GM12878 (cell line): ENCODE measurements around the gene GJB4. TPM values are rescaled to one million over a fixed set of nuclear protein-coding genes. Genes with fewer than 3 reads are reported as not detected.

Experiments used
- ATAC-seq: fragments of 200-7000 bp; cut with Tn5 transposase; 3 replicates; pipeline ENCODE4 v1.9.1; 2020; ENCODE audit warnings: mild to moderate bottlenecking, moderate library complexity
- BruUV-seq: library from RNA; stranded (reverse); fragments of 400-500 nt; replicated peaks from 2 replicates; lab custom pipeline; 2021; lab: Mats Ljungman, UMichigan
- CTCF ChIA-PET: fragments of 300-600 bp; sonication (Branson Sonifier 250); formaldehyde crosslinking; extraction: SDS; loops from one replicate; lab custom pipeline; 2021; ENCODE audit warnings: inconsistent platforms; lab: Yijun Ruan, JAX
- POLR2A ChIA-PET: fragments of 350-600 bp; formaldehyde crosslinking; extraction: SDS; loops from one replicate; lab custom pipeline; 2021; ENCODE audit warnings: inconsistent platforms; lab: Charles Lee
- RAD21 ChIA-PET: fragments of 300-600 bp; sonication (Branson Sonifier 250); formaldehyde crosslinking; loops from one replicate; lab custom pipeline; 2023; ENCODE audit warnings: antibody characterized with exemption; ENCODE audit not compliant: unreplicated experiment; lab: Charles Lee
- SMC1A ChIA-PET: fragments of 300-600 bp; sonication (Branson Sonifier 250); formaldehyde crosslinking; loops from one replicate; lab custom pipeline; 2023; ENCODE audit not compliant: unreplicated experiment, uncharacterized antibody; lab: Charles Lee
- DNase-seq: peaks from one replicate; pipeline ENCODE4 v3.0.0-alpha.2; 2011; ENCODE audit warnings: low read depth, low spot score
- FAIRE-seq: peaks from 3 replicates; lab custom pipeline; 2011; peaks lifted over from hg19 to GRCh38; lab: Jason Lieb, UNC
- H2AFZ ChIP-seq: 2 replicates; pipeline ENCODE4 v1.6.0; 2011; ENCODE audit warnings: low read depth, low read length, control low read depth; ENCODE audit not compliant: control insufficient read depth
- H3K27ac ChIP-seq: 2 replicates; pipeline ENCODE4 v1.5.1; 2011; ENCODE audit warnings: control low read depth; ENCODE audit not compliant: control insufficient read depth, insufficient read depth
- H3K27me3 ChIP-seq, 2 experiments: replicated peaks in 1 of 2; 2 replicates each; pipeline versions ENCODE4 v1.6.0 to v1.6.1; 2011; ENCODE audit warnings: low read length in 1 of 2; ENCODE audit not compliant: control insufficient read depth in 2 of 2, insufficient read depth in 2 of 2
- H3K36me3 ChIP-seq, 2 experiments: 2 replicates each; pipeline ENCODE4 v1.5.1; 2011; ENCODE audit warnings: low read length in 1 of 2; ENCODE audit not compliant: control insufficient read depth in 2 of 2, insufficient read depth in 2 of 2
- H3K4me1 ChIP-seq: 2 replicates; pipeline ENCODE4 v1.6.1; 2011; ENCODE audit warnings: mild to moderate bottlenecking, low read length, moderate library complexity, mixed read lengths; ENCODE audit not compliant: control insufficient read depth, insufficient read depth
- H3K4me2 ChIP-seq: 2 replicates; pipeline ENCODE4 v1.6.0; 2011; ENCODE audit warnings: control low read depth; ENCODE audit not compliant: control insufficient read depth, insufficient read depth
- H3K4me3 ChIP-seq: fragments of 200-600 bp; sonication (generic); 2 replicates; pipeline ENCODE4 v1.5.1; 2016
- H3K79me2 ChIP-seq: 2 replicates; pipeline ENCODE4 v1.6.0; 2011; ENCODE audit warnings: low read length; ENCODE audit not compliant: control insufficient read depth, insufficient read depth
- H3K9ac ChIP-seq: 2 replicates; pipeline ENCODE4 v1.8.0; 2011; ENCODE audit warnings: low read length, control low read depth, mixed read lengths; ENCODE audit not compliant: control insufficient read depth, insufficient read depth
- H3K9me3 ChIP-seq: replicated peaks from 3 replicates; pipeline ENCODE4 v1.5.1; 2011; ENCODE audit warnings: mild to moderate bottlenecking, low read length; ENCODE audit not compliant: control insufficient read depth, insufficient read depth
- H4K20me1 ChIP-seq: 2 replicates; pipeline ENCODE4 v1.6.0; 2011; ENCODE audit not compliant: control insufficient read depth, insufficient read depth
- E2F4 ChIP-seq: IDR thresholded peaks from 2 replicates; pipeline ENCODE4 v1.6.1; 2012; ENCODE audit warnings: low read depth, low read length, improper control_type of control experiment
- HDAC6 ChIP-seq: fragments of 200-600 bp; sonication (generic); IDR thresholded peaks from one replicate; pipeline ENCODE4 v1.8.0; 2017; ENCODE audit warnings: antibody characterized with exemption; ENCODE audit not compliant: unreplicated experiment
- HDGF ChIP-seq: fragments of 450-650 bp; IDR thresholded peaks from 2 replicates; pipeline ENCODE4 v1.6.1; 2016; ENCODE audit warnings: antibody characterized with exemption
- NR2F1 ChIP-seq: fragments of 450-650 bp; conservative IDR thresholded peaks from 2 replicates; pipeline ENCODE4 v1.6.1; 2017; ENCODE audit warnings: mild to moderate bottlenecking
- SMAD5 ChIP-seq: IDR thresholded peaks from 2 replicates; pipeline ENCODE4 v1.6.1; 2016; ENCODE audit warnings: antibody characterized with exemption, low read depth
- SREBF2 ChIP-seq: IDR thresholded peaks from 2 replicates; pipeline ENCODE4 v1.6.1; 2012; ENCODE audit warnings: mild to moderate bottlenecking, low read length
- STAT3 ChIP-seq: IDR thresholded peaks from 2 replicates; pipeline ENCODE4 v1.6.1; 2011; ENCODE audit warnings: low read depth, low read length, improper control_type of control experiment
- TCF12 ChIP-seq: IDR thresholded peaks from 2 replicates; pipeline ENCODE4 v1.6.1; 2011; ENCODE audit warnings: low read depth, mild to moderate bottlenecking, low read length
- ZNF592 ChIP-seq: fragments of 450-650 bp; IDR thresholded peaks from 2 replicates; pipeline ENCODE4 v1.6.1; 2017; ENCODE audit warnings: mild to moderate bottlenecking, moderate library complexity
- WGBS: methylation state at CpG from one replicate; pipeline ENCODE4 v1.1.6; 2016; ENCODE audit warnings: low lambda C conversion rate; ENCODE audit not compliant: insufficient replicate concordance, insufficient coverage; ENCODE audit errors: missing lambda C conversion rate; 5-methylcytosine and 5-hydroxymethylcytosine counted together
- in situ Hi-C: fragments of 300-500 bp; cut with MboI; formaldehyde crosslinking; loops from 9 replicates; pipeline ENCODE4 v1.14.3; 2018; ENCODE audit warnings: mixed read lengths
- intact Hi-C: fragments of 100-400 bp; cut with micrococcal nuclease; formaldehyde crosslinking; loops from one replicate; pipeline ENCODE4 v1.14.2; 2022; ENCODE audit not compliant: unreplicated experiment
- polyA plus RNA-seq, 11 experiments: library from polyadenylated mRNA; depleted of rRNA in 4 of 11; unstranded in 6 of 11; stranded (reverse) in 5 of 11; fragments of >200 nt; fragmentation: Nextera tagmentation in 4 of 11; fragmentation: Illumina TruSeq in 1 of 11; extraction: Ambion mirVana in 4 of 11; extraction: Trizol in 1 of 11; gene quantifications; 1 replicate in 1 of 11; 2 replicates in 10 of 11; pipeline versions ENCODE4 v1.2.1 to v1.2.3, GENCODE V29; 2011 to 2016; ENCODE audit warnings: inconsistent platforms in 2 of 11, missing spikeins in 2 of 11, low read depth in 1 of 11
- total RNA-seq, 4 experiments: library from RNA; depleted of rRNA in 3 of 4; stranded (reverse); fragments of >200 nt in 3 of 4; fragmentation: Illumina TruSeq in 1 of 4; extraction: Trizol in 1 of 4; gene quantifications; 2 replicates each; pipeline versions ENCODE4 v1.2.1 to v1.2.3, GENCODE V29; 2013 to 2021

The GJB4 gene
- total and polyA plus RNA-seq, 10 of the 15 experiments (the other 5 are each of a cell fraction or from before 2014, with no cell fraction given) = not detected

GRCh38 chr1:34712007-34712688, 47.4 kb upstream of the GJB4 start:
- ATAC-seq (no peak), DNase-seq (no peak), FAIRE-seq (no peak)
- SMC1A ChIA-PET = no interaction called here
- Histone ChIP-seq H3K36me3 (no peaks in the 10 kb centered on the region), H3K9me3 (no peaks in the 10 kb centered on the region), H3K4me1 (no peaks in the 10 kb centered on the region), H2AFZ (no peak overlapping the region), H3K27ac (no peak overlapping the region), H3K79me2 (no peaks in the 10 kb centered on the region), H3K27me3 (peaks cover 0 to 2% of the 10 kb centered on the region in 2 experiments; a peak in 1 of 4 replicates), H3K4me3 (no peak overlapping the region), H3K4me2 (no peak overlapping the region), H4K20me1 (no peaks in the 10 kb centered on the region), H3K9ac (no peak overlapping the region)
- RAD21 ChIA-PET = no interaction called here
- no TSS peak for BruUV-seq
- POLR2A ChIA-PET = no interaction called here
- CTCF ChIA-PET = no interaction called here
- intact Hi-C loops (no loop called here), in situ Hi-C loops (no loop called here)
- TF ChIP-seq E2F4 (no peak), SREBF2 (no peak), TCF12 (no peak), STAT3 (no peak), SMAD5 (no peak), NR2F1 (no peak), ZNF592 (no peak), HDGF (no peak), HDAC6 (no peak)
- 26% methylated on average over 7 of the region's 7 CpGs for WGBS
